ENCODE data around the gene BBOX1.

The BBOX1 gene

GRCh38 chr11:27059431-27059830 is 18.8 kb downstream of the BBOX1 start:
- TF ChIP-seq, protein P1, sequence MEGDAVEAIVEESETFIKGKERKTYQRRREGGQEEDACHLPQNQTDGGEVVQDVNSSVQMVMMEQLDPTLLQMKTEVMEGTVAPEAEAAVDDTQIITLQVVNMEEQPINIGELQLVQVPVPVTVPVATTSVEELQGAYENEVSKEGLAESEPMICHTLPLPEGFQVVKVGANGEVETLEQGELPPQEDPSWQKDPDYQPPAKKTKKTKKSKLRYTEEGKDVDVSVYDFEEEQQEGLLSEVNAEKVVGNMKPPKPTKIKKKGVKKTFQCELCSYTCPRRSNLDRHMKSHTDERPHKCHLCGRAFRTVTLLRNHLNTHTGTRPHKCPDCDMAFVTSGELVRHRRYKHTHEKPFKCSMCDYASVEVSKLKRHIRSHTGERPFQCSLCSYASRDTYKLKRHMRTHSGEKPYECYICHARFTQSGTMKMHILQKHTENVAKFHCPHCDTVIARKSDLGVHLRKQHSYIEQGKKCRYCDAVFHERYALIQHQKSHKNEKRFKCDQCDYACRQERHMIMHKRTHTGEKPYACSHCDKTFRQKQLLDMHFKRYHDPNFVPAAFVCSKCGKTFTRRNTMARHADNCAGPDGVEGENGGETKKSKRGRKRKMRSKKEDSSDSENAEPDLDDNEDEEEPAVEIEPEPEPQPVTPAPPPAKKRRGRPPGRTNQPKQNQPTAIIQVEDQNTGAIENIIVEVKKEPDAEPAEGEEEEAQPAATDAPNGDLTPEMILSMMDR (IDR thresholded peaks at IDR 0.05; ENCODE audit: low read depth, low read length), result no peak
- in situ Hi-C loops (cut with HindIII; ENCODE audit: low sequenced_read_pairs), result no loop called here
- DNase-seq (ENCODE audit: low read depth, low spot score), result no peak
- no peak overlapping the region for H3K4me3 ChIP-seq (ENCODE audit: low read depth, low read length)

- in situ Hi-C loops (cut with HindIII; ENCODE audit: low sequenced_read_pairs), result no loop called here
- TF ChIP-seq, protein P1 (IDR thresholded peaks at IDR 0.05; ENCODE audit: low read depth, low read length), result no peak
- DNase-seq (ENCODE audit: low read depth, low spot score), result no peak
- H3K4me3 ChIP-seq (ENCODE audit: low read depth, low read length), result no peak overlapping the region
These were observed 20.3 kb downstream of the BBOX1 start for GRCh38 chr11:27060816-27061460.

- no peak for DNase-seq (ENCODE audit: low read depth, low spot score)
- TF ChIP-seq, protein P1 (IDR thresholded peaks at IDR 0.05; ENCODE audit: low read depth, low read length), result no peak
- no peak overlapping the region for H3K4me3 ChIP-seq (ENCODE audit: low read depth, low read length)
- in situ Hi-C loops (cut with HindIII; ENCODE audit: low sequenced_read_pairs), result no loop called here
These were observed 20.8 kb downstream of the BBOX1 start for GRCh38 chr11:27061461-27061821.

DNA sequence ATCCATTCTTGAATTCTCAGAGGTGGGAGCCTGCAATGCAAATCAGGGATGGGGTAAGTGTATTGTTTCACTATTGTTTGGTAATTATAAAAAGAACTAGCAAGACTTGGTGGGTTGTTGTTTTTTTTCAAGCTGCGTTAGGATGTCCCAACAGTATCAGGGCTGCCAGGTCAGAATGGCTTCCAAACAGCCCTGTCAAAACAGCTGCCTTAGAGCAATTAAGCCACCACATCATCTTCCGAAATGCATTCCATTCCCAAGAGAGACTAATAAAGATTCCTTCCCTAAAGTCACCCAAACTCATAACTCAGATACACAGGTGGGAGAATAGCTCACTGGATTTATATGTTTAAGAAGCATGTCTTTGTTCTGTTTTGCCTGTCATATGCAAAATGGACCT is 23.5 kb downstream of the BBOX1 start:
- no peak for DNase-seq (ENCODE audit: low read depth, low spot score)
- TF ChIP-seq, protein P1 (IDR thresholded peaks at IDR 0.05; ENCODE audit: low read depth, low read length), result no peak
- in situ Hi-C loops (cut with HindIII; ENCODE audit: low sequenced_read_pairs), result no loop called here
- no peak overlapping the region for H3K4me3 ChIP-seq (ENCODE audit: low read depth, low read length)

- H3K4me3 ChIP-seq (ENCODE audit: low read depth, low read length), result no peak overlapping the region
- in situ Hi-C loops (cut with HindIII; ENCODE audit: low sequenced_read_pairs), result no loop called here
- TF ChIP-seq, protein P1 (IDR thresholded peaks at IDR 0.05; ENCODE audit: low read depth, low read length), result no peak
- peak; percentile 82 for DNase-seq (ENCODE audit: low read depth, low spot score)
These were observed 34.6 kb downstream of the BBOX1 start for GRCh38 chr11:27075192-27075591.

DNA sequence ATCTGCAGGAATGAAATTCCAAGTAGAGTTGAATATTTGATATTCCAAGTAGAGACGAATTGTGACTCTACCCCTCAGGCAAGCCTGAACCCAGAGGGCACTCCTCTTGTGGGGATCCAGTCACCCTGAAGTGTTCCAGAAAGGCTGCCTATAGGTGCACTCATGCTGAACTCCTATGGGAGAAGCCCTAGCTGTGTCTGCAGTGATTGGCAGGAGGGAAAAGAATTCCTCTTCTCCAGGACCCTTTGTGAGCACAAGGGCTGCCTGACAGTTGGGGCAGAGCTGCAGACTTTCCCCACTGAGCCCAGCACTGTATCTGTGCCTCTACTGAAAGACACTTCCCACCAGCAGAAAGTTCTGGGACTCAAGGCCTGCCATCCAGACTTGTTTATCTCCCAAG is 35.0 kb downstream of the BBOX1 start:
- no peak overlapping the region for H3K4me3 ChIP-seq (ENCODE audit: low read depth, low read length)
- in situ Hi-C loops (cut with HindIII; ENCODE audit: low sequenced_read_pairs), result no loop called here
- TF ChIP-seq, protein P1 (IDR thresholded peaks at IDR 0.05; ENCODE audit: low read depth, low read length), result no peak
- no peak for DNase-seq (ENCODE audit: low read depth, low spot score)

Data from astrocyte of the spinal cord (primary cell).